B cell (primary cell): Measurements from ENCODE around the gene STIL. TPM values are rescaled to one million over a fixed set of nuclear protein-coding genes. Genes with fewer than 3 reads are reported as not detected.
"Not testable (repeated sequence)": the region's sequence is repeated elsewhere in the genome, so short reads cannot be mapped to it uniquely, and the experiment has no call there.

ENCODE experiments used
- ATAC-seq: fragments of 200-7000 bp; cut with Tn5 transposase; one replicate; pipeline ENCODE4 v1.10.0; 2021; ENCODE audit warnings: low read depth, mild to moderate bottlenecking, moderate number of reproducible peaks, moderate library complexity
- CTCF ChIA-PET: fragments of 350-600 bp; sonication (Branson Sonifier 250); formaldehyde crosslinking; loops from one replicate; lab custom pipeline; 2021; ENCODE audit warnings: antibody characterized with exemption, inconsistent platforms; lab: Charles Lee
- POLR2A ChIA-PET: fragments of 350-600 bp; sonication (Branson Sonifier 250); formaldehyde crosslinking; loops from one replicate; lab custom pipeline; 2021; ENCODE audit warnings: antibody characterized with exemption; lab: Charles Lee
- DNase-seq: peaks from one replicate; pipeline ENCODE4 v3.0.0; 2013
- H2AFZ ChIP-seq: 2 replicates; pipeline ENCODE4 v1.6.1; 2012; ENCODE audit warnings: mild to moderate bottlenecking, low read depth, low read length; ENCODE audit not compliant: insufficient read depth, poor library complexity, severe bottlenecking
- H3K27ac ChIP-seq, 2 donors: 1 replicate in 1 of 2; 2 replicates in 1 of 2; pipeline ENCODE4 v1.5.1; 2012 to 2013; ENCODE audit warnings: low read length in 2 of 2, mild to moderate bottlenecking in 2 of 2, moderate library complexity in 1 of 2
- H3K27me3 ChIP-seq, 4 experiments: fragments of 200-600 bp in 1 of 4; sonication (generic) in 1 of 4; replicated peaks in 1 of 4; 1 replicate in 2 of 4; 2 replicates in 2 of 4; pipeline versions ENCODE4 v1.6.1 to v1.7.0; 2013 to 2016; ENCODE audit warnings: low read length in 3 of 4, mild to moderate bottlenecking in 2 of 4, mixed read lengths in 1 of 4, moderate library complexity in 1 of 4; ENCODE audit not compliant: insufficient read depth in 4 of 4, control insufficient read depth in 3 of 4; ENCODE audit errors: control extremely low read depth in 1 of 4
- H3K36me3 ChIP-seq, 2 experiments: replicated peaks in 1 of 2; 1 replicate in 1 of 2; 2 replicates in 1 of 2; pipeline versions ENCODE4 v1.6.1 to v1.7.1; 2013; ENCODE audit warnings: low read length in 1 of 2; ENCODE audit not compliant: insufficient read depth in 2 of 2, control insufficient read depth in 1 of 2; ENCODE audit errors: control extremely low read depth in 1 of 2, extremely low read depth in 1 of 2
- H3K4me1 ChIP-seq, 2 donors: fragments of 200-600 bp in 1 of 2; sonication (generic) in 1 of 2; 1 replicate in 1 of 2; 2 replicates in 1 of 2; pipeline versions ENCODE4 v1.5.1 to v1.6.1; 2013 to 2017; ENCODE audit warnings: low read length in 2 of 2; ENCODE audit not compliant: control insufficient read depth in 2 of 2, insufficient read depth in 2 of 2
- H3K4me2 ChIP-seq: replicated peaks from 2 replicates; pipeline ENCODE3; 2012; ENCODE audit warnings: mild to moderate bottlenecking, low read depth, low read length; ENCODE audit not compliant: poor library complexity, severe bottlenecking
- H3K4me3 ChIP-seq, 5 experiments: fragments of 200-600 bp in 1 of 5; sonication (generic) in 1 of 5; 1 replicate in 3 of 5; 2 replicates in 2 of 5; pipeline versions ENCODE4 v1.5.1 to v1.7.0; 2011 to 2016; ENCODE audit warnings: low read length in 4 of 5, mild to moderate bottlenecking in 4 of 5, low read depth in 2 of 5, control low read depth in 1 of 5, moderate library complexity in 1 of 5; ENCODE audit not compliant: insufficient read depth in 1 of 5; ENCODE audit errors: control extremely low read depth in 1 of 5, extremely low read depth in 1 of 5
- H3K79me2 ChIP-seq: fragments of 200-600 bp; sonication (generic); one replicate; pipeline ENCODE4 v1.6.0; 2016; ENCODE audit warnings: low read length; ENCODE audit not compliant: control insufficient read depth, insufficient read depth
- H3K9ac ChIP-seq: fragments of 200-600 bp; sonication (generic); 2 replicates; pipeline ENCODE4 v1.6.1; 2017; ENCODE audit warnings: mild to moderate bottlenecking, low read length, moderate library complexity
- H3K9me3 ChIP-seq, 3 donors: one replicate each; pipeline versions ENCODE4 v1.6.1 to v1.7.1; 2013; ENCODE audit warnings: low read length in 2 of 3; ENCODE audit not compliant: control insufficient read depth in 2 of 3, insufficient read depth in 1 of 3; ENCODE audit errors: control extremely low read depth in 1 of 3
- H4K20me1 ChIP-seq: 2 replicates; pipeline ENCODE4 v1.6.0; 2012; ENCODE audit warnings: mild to moderate bottlenecking, low read length; ENCODE audit not compliant: insufficient read depth, control insufficient read depth, poor library complexity, severe bottlenecking
- H3K27ac Mint-ChIP-seq: one replicate; pipeline ENCODE4 v1.8.0; 2021; ENCODE audit warnings: mixed read lengths
- H3K27me3 Mint-ChIP-seq: one replicate; pipeline ENCODE4 v1.8.0; 2021; ENCODE audit warnings: mixed read lengths
- H3K4me1 Mint-ChIP-seq: one replicate; pipeline ENCODE4 v1.8.0; 2021; ENCODE audit warnings: mixed read lengths
- H3K4me3 Mint-ChIP-seq: one replicate; pipeline ENCODE4 v1.8.0; 2021; ENCODE audit warnings: mixed read lengths
- H3K9me3 Mint-ChIP-seq: one replicate; pipeline ENCODE4 v1.8.0; 2022; ENCODE audit warnings: mixed read lengths; ENCODE audit not compliant: insufficient read depth
- CTCF ChIP-seq: fragments of 200-600 bp; IDR thresholded peaks from one replicate; pipeline ENCODE4 v1.8.0; 2022; ENCODE audit warnings: antibody characterized with exemption, mild to moderate bottlenecking
- EZH2 ChIP-seq: IDR thresholded peaks from 2 replicates; pipeline ENCODE4 v1.6.1; 2012; ENCODE audit warnings: borderline replicate concordance, low read depth, mild to moderate bottlenecking, moderate library complexity, low read length; ENCODE audit not compliant: insufficient read depth, poor library complexity, severe bottlenecking
- WGBS: methylation state at CpG from one replicate; pipeline ENCODE4 v1.1.5; 2013; ENCODE audit warnings: missing lambda C conversion rate; ENCODE audit not compliant: insufficient coverage; 5-methylcytosine and 5-hydroxymethylcytosine counted together
- intact Hi-C: fragments of 100-400 bp; cut with micrococcal nuclease; formaldehyde crosslinking; loops from one replicate; pipeline ENCODE4 v1.10.0; 2022
- polyA plus RNA-seq: library from polyadenylated mRNA; depleted of rRNA; stranded (reverse); fragments of >200 nt; gene quantifications from 2 replicates; pipeline ENCODE4 v1.2.3, GENCODE V29; 2012
- total RNA-seq, 2 donors: library from RNA; stranded (reverse); fragments of 120-200 nt in 1 of 2; gene quantifications; 1 replicate in 1 of 2; 2 replicates in 1 of 2; pipeline versions ENCODE4 v1.2.3 to v1.2.4, GENCODE V29; 2013 to 2022

The STIL gene
- total and polyA plus RNA-seq, 2 donors (not counting 1 experiment from before 2014, with no cell fraction given), result 0.79 to 1.8 TPM

DNA sequence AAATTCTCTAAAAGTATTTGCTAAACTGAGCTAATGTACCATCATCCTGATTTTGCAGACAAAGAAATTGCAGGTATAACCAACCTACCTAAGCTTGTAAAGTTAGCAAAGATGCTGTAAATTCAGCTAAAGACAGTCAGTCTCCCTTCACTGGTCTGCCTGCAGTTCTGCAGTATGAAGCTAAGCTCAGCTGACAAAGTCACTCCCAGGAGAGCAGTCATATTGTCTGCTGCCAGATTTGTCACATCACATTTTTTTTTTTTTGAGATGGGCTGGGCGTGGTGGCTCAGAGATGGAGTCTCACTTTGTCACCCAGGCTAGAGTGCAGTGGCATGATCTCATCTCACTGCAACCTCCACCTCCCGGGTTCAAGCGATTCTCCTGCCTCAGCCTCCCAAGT is 10.7 kb upstream of the STIL start:
- no peaks in the 10 kb centered on the region for H3K27me3 ChIP-seq
- H3K79me2 ChIP-seq, result no peaks in the 10 kb centered on the region
- TF ChIP-seq CTCF (no peak), EZH2 (no peak)
- H3K27me3 Mint-ChIP-seq, result no peaks in the 10 kb centered on the region
- H3K27ac Mint-ChIP-seq, result no peak overlapping the region
- intact Hi-C loops, result no loop called here
- H3K36me3 ChIP-seq, result no peaks in the 10 kb centered on the region
- no peaks in the 10 kb centered on the region for H3K4me1 ChIP-seq
- CTCF ChIA-PET, result no interaction called here
- WGBS, result 100% methylated on average over 1 of the region's 3 CpGs
- no peak overlapping the region for H3K4me3 Mint-ChIP-seq
- no peak overlapping the region for H3K4me2 ChIP-seq
- no peaks in the 10 kb centered on the region for H4K20me1 ChIP-seq
- H3K4me3 ChIP-seq, result no peak overlapping the region
- H3K9me3 Mint-ChIP-seq, result no peaks in the 10 kb centered on the region
- no peaks in the 10 kb centered on the region for H3K9me3 ChIP-seq
- H3K27ac ChIP-seq, result no peak overlapping the region
- H3K9ac ChIP-seq, result no peak overlapping the region
- DNase-seq (no peak), ATAC-seq (no peak)
- POLR2A ChIA-PET, result no interaction called here
- H3K4me1 Mint-ChIP-seq, result no peaks in the 10 kb centered on the region
- H2AFZ ChIP-seq, result no peak overlapping the region

- Histone ChIP-seq H4K20me1 (no peaks in the 10 kb centered on the region), H3K4me2 (no peak overlapping the region), H3K27ac (no peak overlapping the region), H2AFZ (no peak overlapping the region), H3K36me3 (no peaks in the 10 kb centered on the region), H3K4me1 (no peaks in the 10 kb centered on the region), H3K4me3 (no peak overlapping the region), H3K27me3 (no peaks in the 10 kb centered on the region), H3K9me3 (no peaks in the 10 kb centered on the region), H3K9ac (no peak overlapping the region), H3K79me2 (no peaks in the 10 kb centered on the region)
- TF ChIP-seq EZH2 (no peak), CTCF (no peak)
- H3K4me1 Mint-ChIP-seq, result no peaks in the 10 kb centered on the region
- no CpG with 5 or more reads among the region's 1 CpG for WGBS
- intact Hi-C loops, result no loop called here
- no peaks in the 10 kb centered on the region for H3K27me3 Mint-ChIP-seq
- H3K27ac Mint-ChIP-seq, result no peak overlapping the region
- ChIA-PET POLR2A (no interaction called here), CTCF (no interaction called here)
- H3K9me3 Mint-ChIP-seq, result no peaks in the 10 kb centered on the region
- DNase-seq (no peak), ATAC-seq (no peak)
- no peak overlapping the region for H3K4me3 Mint-ChIP-seq
Measured at GRCh38 chr1:47323599-47324031, 9.7 kb upstream of the STIL start.

GRCh38 chr1:47319968-47320367 is 6.0 kb upstream of the STIL start:
- ATAC-seq, POLR2A ChIA-PET, H3K9me3 Mint-ChIP-seq, H3K9me3 ChIP-seq, H3K4me1 ChIP-seq, H3K79me2 ChIP-seq, H3K4me3 ChIP-seq, H3K4me3 Mint-ChIP-seq, H3K36me3 ChIP-seq, H3K27me3 ChIP-seq, H2AFZ ChIP-seq, H4K20me1 ChIP-seq, H3K4me2 ChIP-seq, H3K27me3 Mint-ChIP-seq, H3K27ac ChIP-seq, H3K9ac ChIP-seq, CTCF ChIA-PET, intact Hi-C loops, H3K4me1 Mint-ChIP-seq, H3K27ac Mint-ChIP-seq, DNase-seq: not testable (repeated sequence)
- WGBS, result 100% methylated on average over 5 of the region's 14 CpGs
